ENCODE data around the gene SURF4. TPM values are rescaled to one million over a fixed set of nuclear protein-coding genes. Genes with fewer than 3 reads are reported as not detected.
"Not testable (repeated sequence)": the region's sequence is repeated elsewhere in the genome, so short reads cannot be mapped to it uniquely, and the experiment has no call there.

The SURF4 gene
- total RNA-seq, 2 donors from 2014 or later, result 150 to 169 TPM

GRCh38 chr9:133346021-133346785, 29.7 kb downstream of the SURF4 start:
- intact Hi-C loops (cut with DNase I, micrococcal nuclease), result no loop called here
- DNase-seq (no peak), ATAC-seq (no peak)

GRCh38 chr9:133345596-133345995, 30.3 kb downstream of the SURF4 start:
- ATAC-seq (no peak), DNase-seq (no peak)
- intact Hi-C loops (cut with DNase I, micrococcal nuclease), result no loop called here

DNA sequence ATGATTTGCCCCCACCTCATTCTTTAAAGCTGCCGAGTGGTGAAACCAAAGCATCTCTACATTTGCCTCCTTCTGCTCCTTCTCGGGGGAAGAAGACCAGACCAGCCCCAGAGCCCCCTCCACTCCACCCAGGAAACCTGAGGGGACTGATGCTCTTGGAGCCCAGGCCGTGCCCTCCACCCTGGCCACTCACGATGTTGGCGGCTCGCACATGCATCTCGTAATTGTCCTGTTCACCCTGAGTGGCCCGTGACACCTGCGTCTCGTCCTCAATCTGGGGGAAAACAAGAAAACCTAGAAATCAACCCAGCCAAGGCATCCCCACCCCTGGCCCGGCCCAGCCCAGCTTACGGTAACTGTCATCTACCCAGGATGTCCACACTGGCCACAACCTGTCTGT, 30.9 kb downstream of the SURF4 start:
- intact Hi-C loops (cut with DNase I, micrococcal nuclease), result no loop called here
- no peak for ATAC-seq
- DNase-seq, result no peak

DNA sequence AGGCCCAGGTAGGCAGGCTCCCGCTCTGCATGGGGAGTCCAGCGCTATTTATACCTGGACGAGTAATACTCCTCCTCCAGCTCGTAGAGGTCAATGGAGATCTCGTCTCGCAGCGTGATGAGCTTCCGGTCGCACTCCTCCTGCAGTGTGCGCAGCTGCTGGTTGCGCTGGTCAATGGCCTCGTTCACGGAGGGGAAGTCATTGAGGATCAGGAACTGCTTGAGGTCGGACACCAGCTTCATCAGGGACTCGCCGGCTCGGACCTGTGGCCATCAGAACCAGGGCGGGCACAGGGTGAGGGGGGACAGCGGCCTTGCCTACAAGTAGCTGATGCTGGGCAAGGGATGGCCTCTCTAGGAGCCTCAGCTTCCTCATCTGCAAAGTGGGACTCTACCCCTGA, 31.8 kb downstream of the SURF4 start:
- DNase-seq, result no peak
- ATAC-seq, result no peak
- intact Hi-C loops (cut with DNase I, micrococcal nuclease), result no loop called here

GRCh38 chr9:133342570-133342969, 33.3 kb downstream of the SURF4 start:
- ATAC-seq (no peak), DNase-seq (no peak)
- intact Hi-C loops (cut with DNase I, micrococcal nuclease), result no loop called here

DNA sequence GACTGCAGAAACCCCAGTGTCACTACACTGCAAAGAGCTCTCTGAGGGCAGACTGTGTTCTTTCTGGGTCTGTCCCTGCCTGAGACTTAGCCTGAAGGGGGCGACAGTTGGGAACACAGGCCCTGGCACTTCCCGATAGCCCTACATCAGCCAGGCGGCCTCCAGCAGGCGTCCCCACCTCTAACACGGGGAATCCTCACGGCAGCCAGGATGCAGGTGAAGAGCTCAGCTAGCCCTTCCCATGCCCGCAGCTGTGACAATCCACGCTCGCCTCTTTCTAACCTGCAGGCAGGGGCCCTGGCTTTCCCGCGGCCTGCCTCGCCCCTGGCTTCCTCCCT, 33.8 kb downstream of the SURF4 start:
- intact Hi-C loops (cut with DNase I, micrococcal nuclease), result no loop called here
- DNase-seq (no peak), ATAC-seq (peak; percentile 28)

DNA sequence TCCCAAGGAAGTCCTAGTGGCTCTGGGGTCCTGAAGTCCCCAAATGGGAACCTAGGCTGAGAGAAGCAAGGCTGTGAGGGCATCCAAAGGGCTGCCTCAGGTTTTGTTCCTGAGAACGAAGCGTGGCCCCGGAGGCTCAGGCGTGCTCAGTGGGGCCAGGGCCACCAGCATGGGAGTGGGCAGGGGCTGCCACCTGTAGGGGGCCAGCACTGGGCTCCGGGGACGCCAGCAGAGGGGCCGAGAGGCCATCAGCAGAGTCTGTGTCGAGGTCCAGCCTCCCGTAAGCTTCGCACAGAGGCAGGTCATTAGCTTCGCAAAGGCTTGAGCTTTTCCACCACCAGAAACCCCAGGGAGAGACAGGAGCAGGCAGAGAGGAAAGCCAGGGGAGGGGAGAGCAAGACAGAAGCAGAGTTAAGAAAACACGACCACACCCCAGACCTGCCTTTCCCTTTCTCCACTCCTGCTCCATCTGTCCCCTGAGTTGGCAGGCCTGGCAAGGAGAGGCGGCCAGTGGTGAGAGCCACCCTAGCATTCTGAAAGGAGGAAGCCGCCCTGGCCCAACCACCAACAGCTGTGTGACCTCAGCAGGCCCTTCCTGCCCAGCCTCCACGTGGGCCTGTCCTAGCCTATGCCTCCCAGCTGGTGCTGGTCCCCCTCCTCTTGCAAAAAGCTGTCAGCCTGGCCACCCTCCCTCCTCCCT, 34.3 kb downstream of the SURF4 start:
- DNase-seq (peak; percentile 46 to 63), ATAC-seq (peak; percentile 27)
- intact Hi-C loops (cut with DNase I, micrococcal nuclease), result no loop called here

GRCh38 chr9:133340916-133341315, 34.9 kb downstream of the SURF4 start:
- intact Hi-C loops (cut with DNase I, micrococcal nuclease), result no loop called here
- DNase-seq (no peak), ATAC-seq (no peak)

- DNase-seq, result no peak
- no peak for ATAC-seq
- intact Hi-C loops (cut with DNase I, micrococcal nuclease), result no loop called here
These were observed 35.6 kb downstream of the SURF4 start for GRCh38 chr9:133340256-133340655.

DNA sequence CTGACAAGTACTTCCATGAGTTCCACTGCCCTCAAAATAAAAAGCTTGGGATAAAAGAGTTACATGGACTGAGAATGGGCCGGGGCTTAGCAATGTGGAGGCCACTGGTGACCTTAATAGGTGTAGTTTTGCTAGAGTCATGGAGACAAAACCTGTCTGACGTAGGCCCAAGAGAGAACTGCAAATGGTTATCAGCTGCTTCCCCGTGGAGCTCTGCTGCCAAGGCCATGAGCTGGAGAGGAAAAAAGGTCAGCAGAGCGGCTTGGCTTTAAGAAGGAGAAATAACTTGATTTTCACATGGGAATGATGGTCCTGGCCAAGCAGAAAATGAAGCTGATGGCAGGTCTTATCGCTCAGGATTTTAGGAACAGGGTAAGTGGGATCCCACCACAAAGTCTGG, 36.2 kb downstream of the SURF4 start:
- intact Hi-C loops (cut with DNase I, micrococcal nuclease), result loop anchor here in 1 of 2 donors (10.0 kb wide), 1 partner anchor 155 kb away; no protein-coding TSS in a partner anchor
- DNase-seq, result no peak
- no peak for ATAC-seq

DNA sequence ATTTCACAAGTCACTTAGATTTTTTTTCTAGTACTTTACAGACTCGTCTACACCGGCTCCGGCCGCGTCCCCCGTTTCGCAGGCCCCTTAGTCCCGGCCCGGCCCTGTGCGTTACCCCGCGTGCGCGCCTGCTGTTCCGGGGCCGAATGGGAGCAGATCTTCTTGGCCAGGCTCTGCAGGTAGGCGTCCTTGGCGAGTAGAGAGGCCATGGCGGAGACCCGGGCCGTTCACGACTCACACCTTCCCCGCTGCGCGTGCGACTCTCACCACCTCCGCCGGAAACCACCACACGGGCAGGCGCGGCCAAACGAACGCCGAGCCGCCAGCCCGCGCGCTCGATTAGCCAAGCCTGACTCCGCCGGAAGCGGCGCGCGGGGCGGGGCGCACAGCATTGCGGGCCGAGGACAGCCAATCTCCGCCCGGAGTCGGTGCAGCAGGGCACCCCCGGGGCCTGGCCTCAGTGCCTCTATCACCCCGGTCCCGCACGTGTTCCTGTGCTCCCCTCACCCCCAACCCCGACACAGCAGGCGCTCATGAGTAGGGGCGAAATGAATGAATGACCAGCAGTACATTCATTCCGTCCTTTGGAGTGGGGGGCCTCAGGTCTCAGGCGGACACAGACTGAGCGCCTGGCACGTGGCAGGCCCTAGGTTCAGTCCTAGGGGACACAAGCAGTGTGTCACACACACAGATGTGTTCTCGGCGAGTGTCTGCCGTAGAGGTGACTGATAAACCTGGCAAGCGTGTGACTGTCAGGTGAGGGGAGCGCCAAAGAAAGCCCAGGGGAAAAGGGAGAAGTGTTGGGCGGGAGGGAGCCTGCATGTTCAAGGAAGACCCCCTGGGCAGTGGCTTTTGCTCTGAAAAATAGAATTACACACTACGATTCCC, 39.7 kb downstream of the SURF4 start, which contains the start of gene SURF6:
Gene SURF6, minus strand, starts transcription at position 265 of the 888 bp plus-strand sequence. Its CDS starts 56 bp downstream, at position 209.
- DNase-seq (peak; percentile 91 to 94), ATAC-seq (peak; percentile 81)
- intact Hi-C loops (cut with DNase I, micrococcal nuclease), result loop anchor here in 1 of 2 donors (10.0 kb wide), 1 partner anchor 151 kb away; no protein-coding TSS in a partner anchor

DNA sequence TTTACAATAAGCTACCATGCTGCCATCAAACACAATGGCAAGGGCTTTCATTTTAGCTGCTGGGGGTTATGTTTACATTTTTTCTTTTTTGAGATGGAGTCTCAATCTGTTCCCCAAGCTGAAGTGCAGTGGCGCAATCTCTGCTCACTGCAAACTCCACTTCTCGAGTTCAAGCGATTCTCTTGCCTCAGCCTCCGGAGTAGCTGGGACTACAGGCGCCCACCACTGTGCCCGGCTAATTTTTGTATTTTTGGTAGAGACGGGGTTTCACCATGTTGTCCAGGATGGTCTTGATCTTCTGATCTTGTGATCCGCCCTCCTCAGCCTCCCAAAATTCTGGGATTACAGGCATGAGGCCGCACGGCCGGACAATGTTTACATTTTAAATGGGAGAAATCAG, 41.0 kb downstream of the SURF4 start:
- not testable (repeated sequence) for ATAC-seq
- intact Hi-C loops (cut with DNase I, micrococcal nuclease), result loop anchor here in 1 of 2 donors (10.0 kb wide), 1 partner anchor 150 kb away; no protein-coding TSS in a partner anchor
- peak in 1 of 2 donors; percentile 19 for DNase-seq

DNA sequence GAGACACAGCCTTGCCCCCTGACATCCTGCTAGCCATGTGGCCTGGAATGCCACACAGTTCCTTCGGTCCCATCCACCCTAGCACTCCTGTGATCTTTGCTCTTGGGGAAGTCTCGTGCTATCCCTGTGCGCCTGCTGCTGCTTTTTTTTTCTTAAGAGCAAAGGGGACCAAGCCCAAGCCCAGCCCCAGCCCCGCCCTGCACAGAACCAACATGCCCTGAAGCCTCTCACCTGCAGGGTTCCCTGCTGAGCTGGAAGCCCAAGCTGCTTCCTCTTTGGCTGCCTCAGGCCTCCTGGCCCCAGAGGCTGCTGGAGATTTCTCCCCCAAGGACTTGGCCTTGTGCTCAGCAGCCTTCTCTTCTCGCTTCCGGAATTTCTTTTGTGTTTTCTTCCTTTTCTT, 41.7 kb downstream of the SURF4 start:
- ATAC-seq, result peak; percentile 80
- DNase-seq, result peak; percentile 85 to 87
- intact Hi-C loops (cut with DNase I, micrococcal nuclease), result loop anchor here in 1 of 2 donors (10.0 kb wide), 1 partner anchor 149 kb away; no protein-coding TSS in a partner anchor

GRCh38 chr9:133333566-133333965, 42.3 kb downstream of the SURF4 start:
- peak in 1 of 2 donors; percentile 24 for DNase-seq
- no peak for ATAC-seq
- intact Hi-C loops (cut with DNase I, micrococcal nuclease), result loop anchor here in 1 of 2 donors (10.0 kb wide), 1 partner anchor 149 kb away; no protein-coding TSS in a partner anchor

DNA sequence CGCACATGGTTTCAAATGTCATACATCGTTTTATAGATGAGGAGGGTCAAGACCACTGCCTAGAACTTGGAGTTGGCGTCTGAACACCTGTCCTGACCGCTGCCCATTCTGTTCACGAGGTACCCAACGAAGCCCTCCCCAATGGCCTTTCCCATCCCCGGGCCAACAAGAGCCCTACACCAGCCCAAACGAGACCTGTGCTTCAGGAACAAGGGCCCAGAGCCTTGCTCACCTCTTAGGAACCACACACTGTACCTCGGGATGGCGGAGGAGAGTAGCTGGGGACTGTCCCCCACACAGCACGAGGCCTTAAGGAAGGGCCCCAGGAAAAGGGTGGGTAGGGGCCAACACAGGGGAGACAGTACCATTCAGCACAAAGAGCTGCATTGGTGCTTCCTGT, 42.8 kb downstream of the SURF4 start:
- intact Hi-C loops (cut with DNase I, micrococcal nuclease), result loop anchor here in 1 of 2 donors (10.0 kb wide), 1 partner anchor 148 kb away; no protein-coding TSS in a partner anchor
- ATAC-seq, result no peak
- peak in 1 of 2 donors; percentile 23 for DNase-seq

GRCh38 chr9:133332381-133332730, 43.5 kb downstream of the SURF4 start:
- intact Hi-C loops (cut with DNase I, micrococcal nuclease), result loop anchor here in 1 of 2 donors (10.0 kb wide), 1 partner anchor 148 kb away; no protein-coding TSS in a partner anchor
- no peak for ATAC-seq
- no peak for DNase-seq

- intact Hi-C loops (cut with DNase I, micrococcal nuclease), result loop anchor here in 1 of 2 donors (10.0 kb wide), 1 partner anchor 147 kb away; no protein-coding TSS in a partner anchor
- DNase-seq, result peak in 1 of 2 donors; percentile 18
- ATAC-seq, result no peak
These were observed 44.0 kb downstream of the SURF4 start for GRCh38 chr9:133331641-133332380.

DNA sequence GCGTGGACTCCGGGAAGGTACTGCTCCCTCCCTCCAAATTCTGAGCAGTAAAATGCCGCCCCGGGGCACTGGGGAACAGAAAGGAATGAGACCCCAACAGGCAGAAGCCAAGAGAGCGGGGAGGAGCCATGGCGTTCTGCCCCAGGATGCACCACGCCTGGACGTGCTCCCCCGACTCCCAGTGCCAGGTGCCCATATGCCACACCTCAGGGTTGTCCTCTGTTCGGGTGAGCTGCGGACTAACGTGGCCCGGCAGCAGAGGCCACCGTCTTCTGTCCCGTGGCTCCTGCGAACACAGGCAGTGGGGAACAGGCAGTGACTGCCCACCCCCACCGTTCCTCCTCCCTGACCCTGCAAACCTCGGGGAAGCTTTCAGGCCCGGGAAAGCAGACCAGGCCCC, 44.6 kb downstream of the SURF4 start:
- DNase-seq, result peak in 1 of 2 donors; percentile 20
- no peak for ATAC-seq
- intact Hi-C loops (cut with DNase I, micrococcal nuclease), result loop anchor here in 1 of 2 donors (10.0 kb wide), 1 partner anchor 146 kb away; no protein-coding TSS in a partner anchor

All from left colon (tissue), 2 donors.